SU-DHL-6 (cell line): ENCODE measurements around the gene CCDC126.

Source experiments
- H2AFZ ChIP-seq: fragments of 200-600 bp; sonication (generic); 2 replicates; pipeline ENCODE4 v1.6.1; 2014; ENCODE audit warnings: low read depth, mild to moderate bottlenecking, moderate library complexity, mixed read lengths, antibody characterized with exemption, low read length; ENCODE audit not compliant: severe bottlenecking
- H3F3A ChIP-seq: fragments of 200-600 bp; shearing (Covaris generic); 2 replicates; pipeline ENCODE4 v1.6.0; 2016; ENCODE audit warnings: antibody characterized with exemption, mild to moderate bottlenecking; ENCODE audit not compliant: insufficient read depth
- H3K27ac ChIP-seq: fragments of 200-600 bp; sonication (generic); 2 replicates; pipeline ENCODE4 v1.5.1; 2016; ENCODE audit warnings: low read depth, mild to moderate bottlenecking, low read length, moderate library complexity, mixed read lengths
- H3K27me3 ChIP-seq: fragments of 200-600 bp; sonication (generic), shearing (Covaris generic); 2 replicates; pipeline ENCODE4 v1.6.0; 2014; ENCODE audit warnings: mild to moderate bottlenecking, low read length
- H3K36me3 ChIP-seq: fragments of 200-600 bp; sonication (generic); 2 replicates; pipeline ENCODE4 v1.6.1; 2014; ENCODE audit warnings: mild to moderate bottlenecking, low read length, mixed read lengths
- H3K4me2 ChIP-seq: fragments of 300-600, 200-600 bp; shearing (Covaris generic), sonication (generic); 2 replicates; pipeline ENCODE4 v1.6.0; 2014; ENCODE audit warnings: low read length, low read depth, mild to moderate bottlenecking; ENCODE audit not compliant: poor library complexity, severe bottlenecking
- H3K4me3 ChIP-seq: fragments of 200-600 bp; sonication (generic); 2 replicates; pipeline ENCODE4 v1.5.1; 2014; ENCODE audit warnings: antibody characterized with exemption, low read length, mild to moderate bottlenecking, mixed read lengths; ENCODE audit not compliant: insufficient read depth, poor library complexity, severe bottlenecking
- H3K79me2 ChIP-seq: fragments of 200-600 bp; sonication (generic); 2 replicates; pipeline ENCODE4 v1.6.1; 2014; ENCODE audit warnings: mild to moderate bottlenecking, low read length, moderate library complexity; ENCODE audit not compliant: insufficient read depth
- H3K9ac ChIP-seq: fragments of 200-600 bp; sonication (generic); 2 replicates; pipeline ENCODE4 v1.7.0; 2014; ENCODE audit warnings: mild to moderate bottlenecking, low read length
- H3K9me2 ChIP-seq: fragments of 200-600 bp; sonication (generic); replicated peaks from 2 replicates; pipeline ENCODE4 v1.6.1; 2014; ENCODE audit warnings: low read length; ENCODE audit not compliant: insufficient read depth
- H3K9me3 ChIP-seq: fragments of 200-600 bp; sonication (generic); 2 replicates; pipeline ENCODE4 v1.6.1; 2014; ENCODE audit warnings: low read length, mixed read lengths; ENCODE audit not compliant: insufficient read depth
- H4K20me1 ChIP-seq: fragments of 200-600 bp; sonication (generic); 2 replicates; pipeline ENCODE4 v1.6.1; 2014; ENCODE audit warnings: low read depth, mild to moderate bottlenecking, antibody characterized with exemption, low read length, moderate library complexity, mixed read lengths
- EZH2phosphoT487 ChIP-seq: fragments of 200-600 bp; sonication (generic), shearing (Covaris generic); conservative IDR thresholded peaks from 2 replicates; pipeline ENCODE4 v1.6.1; 2018; ENCODE audit warnings: mild to moderate bottlenecking, antibody characterized with exemption, low read length, moderate library complexity, mixed read lengths
- TF ChIP-seq, protein P1 (sequence below): fragments of 200-600 bp; sonication (generic); IDR thresholded peaks from one replicate; pipeline ENCODE4 v1.5.1; 2017; ENCODE audit warnings: antibody characterized with exemption, mild to moderate bottlenecking, low read length, moderate library complexity; ENCODE audit not compliant: insufficient read depth, poor library complexity, severe bottlenecking

CCDC126 gene

GRCh38 chr7:23604296-23604640, 7.1 kb downstream of the CCDC126 start:
- Histone ChIP-seq H2AFZ (no peak overlapping the region), H3F3A (no peaks in the 10 kb centered on the region), H3K27ac (no peak overlapping the region), H3K9me3 (no peaks in the 10 kb centered on the region), H3K4me3 (no peak overlapping the region), H3K9me2 (no peaks in the 10 kb centered on the region), H3K4me2 (no peak overlapping the region), H3K79me2 (no peaks in the 10 kb centered on the region), H4K20me1 (no peaks in the 10 kb centered on the region), H3K27me3 (no peaks in the 10 kb centered on the region), H3K36me3 (no peaks in the 10 kb centered on the region), H3K9ac (no peak overlapping the region)
- no peak for TF ChIP-seq EZH2phosphoT487
- TF ChIP-seq, protein P1, sequence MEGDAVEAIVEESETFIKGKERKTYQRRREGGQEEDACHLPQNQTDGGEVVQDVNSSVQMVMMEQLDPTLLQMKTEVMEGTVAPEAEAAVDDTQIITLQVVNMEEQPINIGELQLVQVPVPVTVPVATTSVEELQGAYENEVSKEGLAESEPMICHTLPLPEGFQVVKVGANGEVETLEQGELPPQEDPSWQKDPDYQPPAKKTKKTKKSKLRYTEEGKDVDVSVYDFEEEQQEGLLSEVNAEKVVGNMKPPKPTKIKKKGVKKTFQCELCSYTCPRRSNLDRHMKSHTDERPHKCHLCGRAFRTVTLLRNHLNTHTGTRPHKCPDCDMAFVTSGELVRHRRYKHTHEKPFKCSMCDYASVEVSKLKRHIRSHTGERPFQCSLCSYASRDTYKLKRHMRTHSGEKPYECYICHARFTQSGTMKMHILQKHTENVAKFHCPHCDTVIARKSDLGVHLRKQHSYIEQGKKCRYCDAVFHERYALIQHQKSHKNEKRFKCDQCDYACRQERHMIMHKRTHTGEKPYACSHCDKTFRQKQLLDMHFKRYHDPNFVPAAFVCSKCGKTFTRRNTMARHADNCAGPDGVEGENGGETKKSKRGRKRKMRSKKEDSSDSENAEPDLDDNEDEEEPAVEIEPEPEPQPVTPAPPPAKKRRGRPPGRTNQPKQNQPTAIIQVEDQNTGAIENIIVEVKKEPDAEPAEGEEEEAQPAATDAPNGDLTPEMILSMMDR: no peak

GRCh38 chr7:23607130-23607529, 9.9 kb downstream of the CCDC126 start:
- no peaks in the 10 kb centered on the region for H3F3A ChIP-seq
- no peak overlapping the region for H3K4me3 ChIP-seq
- no peak overlapping the region for H3K27ac ChIP-seq
- H3K9me2 ChIP-seq: no peaks in the 10 kb centered on the region
- no peaks in the 10 kb centered on the region for H3K27me3 ChIP-seq
- no peak overlapping the region for H3K4me2 ChIP-seq
- no peak for TF ChIP-seq EZH2phosphoT487
- TF ChIP-seq, protein P1: no peak
- H4K20me1 ChIP-seq: no peaks in the 10 kb centered on the region
- H3K9ac ChIP-seq: no peak overlapping the region
- no peaks in the 10 kb centered on the region for H3K79me2 ChIP-seq
- no peaks in the 10 kb centered on the region for H3K9me3 ChIP-seq
- no peaks in the 10 kb centered on the region; the same call in 1 of the 2 replicates for H3K36me3 ChIP-seq
- H2AFZ ChIP-seq: no peak overlapping the region

- Histone ChIP-seq H3K27ac (no peak overlapping the region), H3K79me2 (no peaks in the 10 kb centered on the region)
- TF ChIP-seq, protein P1: no peak
- no peak for TF ChIP-seq EZH2phosphoT487
Observed at GRCh38 chr7:23607866-23608265, 10.7 kb downstream of the CCDC126 start.

GRCh38 chr7:23615331-23615730, 18.1 kb downstream of the CCDC126 start:
- Histone ChIP-seq H3K27ac (no peak overlapping the region), H3K9me2 (no peaks in the 10 kb centered on the region), H2AFZ (no peak overlapping the region), H3K4me3 (no peak overlapping the region), H3F3A (no peaks in the 10 kb centered on the region), H3K9ac (no peak overlapping the region), H3K36me3 (peaks cover 5% of the 10 kb centered on the region; the same call in 1 of the 2 replicates), H4K20me1 (no peaks in the 10 kb centered on the region), H3K79me2 (no peaks in the 10 kb centered on the region), H3K4me2 (no peak overlapping the region), H3K9me3 (peaks cover 3% of the 10 kb centered on the region; the same call in 1 of the 2 replicates), H3K27me3 (no peaks in the 10 kb centered on the region)
- TF ChIP-seq, protein P1: no peak
- TF ChIP-seq EZH2phosphoT487: no peak

More at GRCh38 chr7:23607866-23608265, 10.7 kb downstream of the CCDC126 start:
- Histone ChIP-seq H3K9me2 (no peaks in the 10 kb centered on the region), H3K9me3 (no peaks in the 10 kb centered on the region), H2AFZ (no peak overlapping the region), H3K36me3 (no peaks in the 10 kb centered on the region; the same call in 1 of the 2 replicates), H3F3A (no peaks in the 10 kb centered on the region), H4K20me1 (no peaks in the 10 kb centered on the region), H3K27me3 (no peaks in the 10 kb centered on the region), H3K4me3 (no peak overlapping the region), H3K9ac (no peak overlapping the region), H3K4me2 (no peak overlapping the region)
